ENCODE results near the gene SFMBT2.
A peak's percentile ranks its signal among the peaks of the same experiment; 100 is the strongest.

SFMBT2 gene

DNA sequence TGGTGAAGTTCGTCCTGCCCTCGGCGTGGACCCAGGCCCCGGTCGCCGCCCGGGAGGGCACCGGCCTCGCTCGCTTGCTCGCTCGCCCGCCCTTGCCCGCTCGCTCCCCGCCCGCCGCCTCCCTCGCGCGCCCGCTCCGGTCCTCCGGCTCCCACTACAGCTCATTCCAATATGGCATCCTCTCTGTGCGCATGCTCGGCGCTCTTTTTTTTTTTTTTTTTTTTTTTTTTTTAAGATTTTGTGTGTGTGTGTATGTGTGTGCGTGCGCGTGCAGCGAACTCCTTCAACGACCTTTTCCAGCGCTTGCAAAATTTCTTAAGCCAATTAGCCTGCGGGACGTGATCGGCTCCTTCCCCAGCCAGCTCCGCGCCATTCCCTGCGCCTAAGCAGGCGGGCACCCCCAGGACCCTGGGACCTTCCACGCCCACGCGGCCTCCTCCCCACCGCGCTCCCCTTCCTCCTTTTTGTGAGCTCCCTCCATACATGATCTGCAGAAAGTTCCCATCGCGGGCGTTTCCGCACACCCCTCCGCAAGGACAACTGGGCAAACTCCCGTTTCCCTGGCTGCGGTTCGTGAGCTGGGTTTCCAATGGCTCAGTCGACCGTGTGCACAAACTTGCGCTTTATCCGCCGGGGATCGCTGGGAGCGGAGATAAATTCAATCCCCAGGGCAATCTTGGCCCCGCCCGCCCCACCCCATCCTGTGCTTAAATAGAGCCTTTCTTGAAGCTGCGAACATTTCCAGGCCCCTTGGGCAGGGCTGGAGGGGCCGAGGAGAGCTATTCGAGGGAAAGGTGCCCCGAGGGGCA, at the start of gene SFMBT2:
Gene SFMBT2, minus strand, starts transcription at position 173 of the 809 bp plus-strand sequence. CDS start 29,136 bp downstream, outside the sequence.
- Histone ChIP-seq H3K36me3 (replicated peaks; ENCODE audit: low read depth, low read length) (no peaks in the 10 kb centered on the region), H4K20me1 (ENCODE audit: insufficient read depth, low read length) (peaks cover 23% of the 10 kb centered on the region), H3K27ac (ENCODE audit: low read length) (peak within 1 kb of the TSS; percentile 65), H3K4me2 (ENCODE audit: low read length) (peak within 1 kb of the TSS; percentile 90), H3K4me3 (ENCODE audit: low read length) (peak within 1 kb of the TSS; percentile 100), H3K27me3 (ENCODE audit: low read depth, low read length) (no peaks in the 10 kb centered on the region), H3K79me2 (ENCODE audit: low read length) (peaks cover 48% of the 10 kb centered on the region), H3K4me1 (ENCODE audit: low read length) (peaks cover 4% of the 10 kb centered on the region), H3K9ac (ENCODE audit: low read length) (peak within 1 kb of the TSS; percentile 88), H2AFZ (ENCODE audit: low read depth, low read length) (peak within 1 kb of the TSS; percentile 78), H3K9me3 (ENCODE audit: insufficient read depth, low read length) (no peaks in the 10 kb centered on the region)
- TF ChIP-seq EZH2phosphoT487 (IDR thresholded peaks at IDR 0.05; ENCODE audit: low read depth): no peak
- TF ChIP-seq, protein P1, sequence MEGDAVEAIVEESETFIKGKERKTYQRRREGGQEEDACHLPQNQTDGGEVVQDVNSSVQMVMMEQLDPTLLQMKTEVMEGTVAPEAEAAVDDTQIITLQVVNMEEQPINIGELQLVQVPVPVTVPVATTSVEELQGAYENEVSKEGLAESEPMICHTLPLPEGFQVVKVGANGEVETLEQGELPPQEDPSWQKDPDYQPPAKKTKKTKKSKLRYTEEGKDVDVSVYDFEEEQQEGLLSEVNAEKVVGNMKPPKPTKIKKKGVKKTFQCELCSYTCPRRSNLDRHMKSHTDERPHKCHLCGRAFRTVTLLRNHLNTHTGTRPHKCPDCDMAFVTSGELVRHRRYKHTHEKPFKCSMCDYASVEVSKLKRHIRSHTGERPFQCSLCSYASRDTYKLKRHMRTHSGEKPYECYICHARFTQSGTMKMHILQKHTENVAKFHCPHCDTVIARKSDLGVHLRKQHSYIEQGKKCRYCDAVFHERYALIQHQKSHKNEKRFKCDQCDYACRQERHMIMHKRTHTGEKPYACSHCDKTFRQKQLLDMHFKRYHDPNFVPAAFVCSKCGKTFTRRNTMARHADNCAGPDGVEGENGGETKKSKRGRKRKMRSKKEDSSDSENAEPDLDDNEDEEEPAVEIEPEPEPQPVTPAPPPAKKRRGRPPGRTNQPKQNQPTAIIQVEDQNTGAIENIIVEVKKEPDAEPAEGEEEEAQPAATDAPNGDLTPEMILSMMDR (IDR thresholded peaks at IDR 0.05; ENCODE audit: low read depth, low read length): no peak

- no peak overlapping the region for H3K4me3 ChIP-seq (ENCODE audit: low read length)
- no peak overlapping the region for H3K4me2 ChIP-seq (ENCODE audit: low read length)
- no peak overlapping the region for H2AFZ ChIP-seq (ENCODE audit: low read depth, low read length)
- H3K79me2 ChIP-seq (ENCODE audit: low read length): no peaks in the 10 kb centered on the region
- H3K36me3 ChIP-seq (replicated peaks; ENCODE audit: low read depth, low read length): no peaks in the 10 kb centered on the region
- no peaks in the 10 kb centered on the region for H3K9me3 ChIP-seq (ENCODE audit: insufficient read depth, low read length)
- no peaks in the 10 kb centered on the region for H4K20me1 ChIP-seq (ENCODE audit: insufficient read depth, low read length)
- no peak overlapping the region for H3K9ac ChIP-seq (ENCODE audit: low read length)
- TF ChIP-seq, protein P1 (IDR thresholded peaks at IDR 0.05; ENCODE audit: low read depth, low read length): no peak
- TF ChIP-seq EZH2phosphoT487 (IDR thresholded peaks at IDR 0.05; ENCODE audit: low read depth): no peak
- peaks cover 16% of the 10 kb centered on the region for H3K4me1 ChIP-seq (ENCODE audit: low read length)
- no peak overlapping the region for H3K27ac ChIP-seq (ENCODE audit: low read length)
- no peaks in the 10 kb centered on the region for H3K27me3 ChIP-seq (ENCODE audit: low read depth, low read length)
Measured at GRCh38 chr10:7460006-7460405, 49.2 kb upstream of the SFMBT2 start.

DNA sequence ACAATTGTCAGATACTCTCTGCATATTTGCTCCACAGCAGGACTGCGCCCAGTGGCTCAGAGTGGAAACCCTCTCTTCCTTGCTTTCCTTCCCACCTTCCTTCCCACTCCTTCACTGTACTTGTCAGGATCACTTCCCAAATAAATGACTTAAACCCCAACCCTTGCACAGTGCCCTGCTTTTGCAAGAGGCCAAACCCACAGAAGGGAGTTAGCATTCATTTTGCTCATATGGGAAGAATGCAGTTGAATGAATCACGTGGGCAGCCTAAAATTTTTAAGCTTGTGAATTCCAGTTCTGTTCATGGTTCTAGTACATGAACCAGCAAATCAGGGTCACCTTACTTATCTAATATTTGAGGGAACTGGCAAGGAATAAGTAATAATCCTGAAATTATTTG, 47.7 kb upstream of the SFMBT2 start:
- Histone ChIP-seq H3K27me3 (ENCODE audit: low read depth, low read length) (no peaks in the 10 kb centered on the region), H3K79me2 (ENCODE audit: low read length) (no peaks in the 10 kb centered on the region), H3K36me3 (replicated peaks; ENCODE audit: low read depth, low read length) (no peaks in the 10 kb centered on the region), H3K27ac (ENCODE audit: low read length) (no peak overlapping the region), H3K9ac (ENCODE audit: low read length) (no peak overlapping the region), H3K9me3 (ENCODE audit: insufficient read depth, low read length) (no peaks in the 10 kb centered on the region), H2AFZ (ENCODE audit: low read depth, low read length) (no peak overlapping the region), H3K4me2 (ENCODE audit: low read length) (no peak overlapping the region), H3K4me3 (ENCODE audit: low read length) (no peak overlapping the region), H4K20me1 (ENCODE audit: insufficient read depth, low read length) (no peaks in the 10 kb centered on the region), H3K4me1 (ENCODE audit: low read length) (peaks cover 16% of the 10 kb centered on the region)
- no peak for TF ChIP-seq EZH2phosphoT487 (IDR thresholded peaks at IDR 0.05; ENCODE audit: low read depth)
- TF ChIP-seq, protein P1 (IDR thresholded peaks at IDR 0.05; ENCODE audit: low read depth, low read length): no peak

DNA sequence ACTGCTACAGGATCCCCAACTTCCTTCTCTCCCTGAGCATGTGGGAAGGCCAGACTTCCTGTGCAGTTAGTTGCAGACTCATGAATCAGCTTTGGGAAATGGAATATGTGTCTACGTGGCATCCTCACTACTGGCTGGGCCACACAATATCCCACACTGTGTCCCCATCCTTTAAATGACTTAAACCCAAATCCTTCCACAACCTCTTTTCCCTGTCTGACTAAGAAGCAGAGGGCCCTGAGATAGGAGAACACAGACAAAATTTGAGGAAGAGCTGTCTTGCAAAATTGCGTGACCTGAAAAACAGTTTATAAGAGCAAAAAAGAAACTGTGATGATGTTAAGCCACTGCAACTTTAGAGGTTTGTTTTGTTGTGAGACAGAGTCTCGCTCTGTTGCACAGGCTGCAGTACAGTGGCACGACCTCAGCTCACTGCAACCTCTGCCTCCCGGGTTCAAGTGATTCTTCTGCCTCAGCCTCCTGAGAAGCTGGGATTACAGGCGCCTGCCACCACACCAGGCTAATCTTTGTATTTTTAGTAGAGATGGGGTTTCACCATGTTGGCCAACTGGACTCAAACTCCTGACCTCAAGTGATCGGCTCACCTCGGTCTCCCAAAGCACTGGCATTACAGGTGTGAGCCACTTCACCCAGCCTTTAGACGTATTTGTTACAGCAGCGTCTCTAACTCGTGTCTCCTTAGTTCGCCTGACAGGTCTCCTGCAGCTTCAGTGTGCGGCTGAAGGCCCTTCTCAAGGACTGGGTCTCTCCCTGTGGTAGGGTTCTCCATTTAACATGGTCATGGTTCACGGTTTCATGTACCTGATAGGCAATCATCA, 46.9 kb upstream of the SFMBT2 start:
- Histone ChIP-seq H3K36me3 (replicated peaks; ENCODE audit: low read depth, low read length) (no peaks in the 10 kb centered on the region), H3K27ac (ENCODE audit: low read length) (no peak overlapping the region), H3K79me2 (ENCODE audit: low read length) (no peaks in the 10 kb centered on the region), H2AFZ (ENCODE audit: low read depth, low read length) (no peak overlapping the region), H3K27me3 (ENCODE audit: low read depth, low read length) (no peaks in the 10 kb centered on the region), H3K9me3 (ENCODE audit: insufficient read depth, low read length) (no peaks in the 10 kb centered on the region), H3K4me3 (ENCODE audit: low read length) (no peak overlapping the region), H4K20me1 (ENCODE audit: insufficient read depth, low read length) (no peaks in the 10 kb centered on the region), H3K4me1 (ENCODE audit: low read length) (peaks cover 16% of the 10 kb centered on the region), H3K9ac (ENCODE audit: low read length) (no peak overlapping the region), H3K4me2 (ENCODE audit: low read length) (0 out of 2 replicates have a peak overlapping the region, but pooled peaks have one; percentile 7)
- TF ChIP-seq, protein P1 (IDR thresholded peaks at IDR 0.05; ENCODE audit: low read depth, low read length): no peak
- TF ChIP-seq EZH2phosphoT487 (IDR thresholded peaks at IDR 0.05; ENCODE audit: low read depth): no peak
